ENCODE results near the gene GRM2. TPM values are rescaled to one million over a fixed set of nuclear protein-coding genes. Genes with fewer than 3 reads are reported as not detected.
"Not testable (repeated sequence)": the region's sequence is repeated elsewhere in the genome, so short reads cannot be mapped to it uniquely, and the experiment has no call there.

The GRM2 gene
- total RNA-seq, 1 experiment from 2014 or later: 1.9 TPM

DNA sequence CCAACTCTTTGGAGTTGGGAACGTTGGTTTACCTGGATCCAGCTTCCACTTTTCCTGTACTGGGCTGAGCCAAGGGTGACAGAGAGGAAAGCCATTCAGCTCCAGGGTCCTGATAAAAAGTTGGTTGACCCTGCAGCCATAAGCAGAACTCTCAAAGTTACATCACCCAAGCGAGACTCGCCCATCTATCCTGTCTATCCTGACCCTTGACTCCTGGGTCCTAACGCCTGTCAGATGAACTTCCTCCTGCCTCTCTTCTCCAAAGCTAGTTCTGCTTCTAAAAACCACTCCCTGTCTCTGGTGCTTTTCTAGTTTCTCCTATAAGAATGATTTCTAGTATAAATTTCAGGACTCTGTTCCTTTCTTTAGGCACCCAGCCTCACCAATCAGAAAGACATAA is 36.1 kb downstream of the GRM2 start:
- not testable (repeated sequence) for H4K8ac ChIP-seq (replicated peaks; ENCODE audit: insufficient read length, low read depth, low read length)

More for the DNA sequence above, 36.1 kb downstream of the GRM2 start:
- not testable (repeated sequence) for H3K27me3 ChIP-seq (ENCODE audit: insufficient read depth, low read length); H3K9ac ChIP-seq (ENCODE audit: extremely low read depth, insufficient read length, low read length); H2BK12ac ChIP-seq (ENCODE audit: insufficient read length, low read depth, low read length); H2BK15ac ChIP-seq (ENCODE audit: low read depth, low read length); H3K27me3 Mint-ChIP-seq (ENCODE audit: low read depth); H2BK5ac ChIP-seq (ENCODE audit: insufficient read length, low read length); H3K27ac ChIP-seq (ENCODE audit: insufficient read length, low read depth, low read length); H4K20me1 ChIP-seq (ENCODE audit: control insufficient read depth, insufficient read depth, insufficient read length); H2BK20ac ChIP-seq (ENCODE audit: low read depth, low read length, poor library complexity, severe bottlenecking); H3K79me1 ChIP-seq (ENCODE audit: insufficient read depth, low read depth, low read length, poor library complexity, severe bottlenecking); H4K91ac ChIP-seq (ENCODE audit: insufficient read length, low read depth, low read length); H3K4ac ChIP-seq (ENCODE audit: low read depth, low read length); H2BK120ac ChIP-seq (ENCODE audit: low read depth, low read length, poor library complexity, severe bottlenecking); H2AFZ ChIP-seq (ENCODE audit: low read length); H3K14ac ChIP-seq (ENCODE audit: insufficient read depth, low read length); H3K79me2 ChIP-seq (ENCODE audit: insufficient read depth, low read length); DNase-seq; H3K27ac Mint-ChIP-seq; H3K56ac ChIP-seq (ENCODE audit: insufficient read length, low read depth, low read length); H3K4me1 ChIP-seq (ENCODE audit: insufficient read depth, low read length); H3T11ph ChIP-seq (ENCODE audit: low read length); H2AK5ac ChIP-seq (ENCODE audit: insufficient read length, low read length); H3K4me2 ChIP-seq (ENCODE audit: insufficient read depth, insufficient read length, low read length); H3K23ac ChIP-seq (ENCODE audit: insufficient read length, low read depth, low read length); H4K5ac ChIP-seq (ENCODE audit: insufficient read length, low read depth, low read length); H3K18ac ChIP-seq (ENCODE audit: insufficient read length, low read depth, low read length); H3K36me3 Mint-ChIP-seq (ENCODE audit: insufficient read depth in 1 of 3, low read depth in 3 of 3); H3K23me2 ChIP-seq (ENCODE audit: insufficient read length, low read depth, low read length, poor library complexity, severe bottlenecking); H3K9me3 ChIP-seq (ENCODE audit: control insufficient read depth, low read depth, low read length)
- H3K9me3 Mint-ChIP-seq: peaks cover 9 to 27% of the 10 kb centered on the region in 2 experiments
- peak overlapping the region in 1 of 2 experiments; percentile 18; a peak in 1 of 5 replicates for H3K4me3 Mint-ChIP-seq
- H3K4me1 Mint-ChIP-seq: peaks cover 19 to 36% of the 10 kb centered on the region in 2 experiments
- WGBS (ENCODE audit: extremely low coverage, insufficient read length, low lambda C conversion rate): no CpG with 5 or more reads among the region's 4 CpGs
